D721Med (cell line): ENCODE data around the gene GTF3C2.

Source experiments
- DNase-seq: peaks from one replicate; pipeline ENCODE4 v3.0.0; 2011; ENCODE audit warnings: low spot score; ENCODE audit not compliant: insufficient read length
- FAIRE-seq: peaks from 2 replicates; lab custom pipeline; 2011; peaks lifted over from hg19 to GRCh38; lab: Jason Lieb, UNC
- TF ChIP-seq, protein P1 (sequence below): IDR thresholded peaks from 2 replicates; pipeline ENCODE4 v1.5.1; 2012; ENCODE audit warnings: mild to moderate bottlenecking, control low read depth; ENCODE audit not compliant: insufficient read depth; ENCODE audit errors: missing control alignments

GTF3C2 gene

DNA sequence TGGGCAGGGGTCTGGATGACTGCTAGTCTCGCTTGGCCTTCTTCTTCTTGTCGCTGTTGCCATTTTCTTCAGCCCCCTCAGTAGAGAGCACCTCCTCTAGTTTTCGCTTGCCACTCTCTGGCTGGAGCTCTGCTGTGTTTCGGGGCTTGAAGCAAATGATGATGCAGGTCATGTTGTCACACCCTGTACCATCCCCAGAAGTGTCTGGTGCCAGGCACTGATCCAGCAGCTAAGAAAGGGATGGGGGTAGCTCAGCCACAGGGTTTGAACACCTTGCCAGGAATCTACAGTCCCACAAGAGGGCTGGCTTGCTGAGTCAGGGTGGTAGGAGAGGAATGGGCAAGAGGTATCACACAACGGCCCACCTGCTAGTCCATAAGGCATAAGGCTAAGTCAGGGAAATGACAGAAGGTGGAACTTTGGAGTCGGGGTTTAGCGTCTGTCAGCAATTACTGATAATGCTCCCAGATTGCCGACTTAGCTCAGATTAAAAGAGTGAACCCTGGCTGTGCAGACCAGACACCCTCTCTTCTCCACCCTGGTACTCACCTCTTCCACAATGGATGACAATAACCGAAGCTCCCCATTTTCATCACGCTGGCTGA lies 25.1 kb upstream of the GTF3C2 start:
- peak; percentile 38 for DNase-seq
- TF ChIP-seq, protein P1, sequence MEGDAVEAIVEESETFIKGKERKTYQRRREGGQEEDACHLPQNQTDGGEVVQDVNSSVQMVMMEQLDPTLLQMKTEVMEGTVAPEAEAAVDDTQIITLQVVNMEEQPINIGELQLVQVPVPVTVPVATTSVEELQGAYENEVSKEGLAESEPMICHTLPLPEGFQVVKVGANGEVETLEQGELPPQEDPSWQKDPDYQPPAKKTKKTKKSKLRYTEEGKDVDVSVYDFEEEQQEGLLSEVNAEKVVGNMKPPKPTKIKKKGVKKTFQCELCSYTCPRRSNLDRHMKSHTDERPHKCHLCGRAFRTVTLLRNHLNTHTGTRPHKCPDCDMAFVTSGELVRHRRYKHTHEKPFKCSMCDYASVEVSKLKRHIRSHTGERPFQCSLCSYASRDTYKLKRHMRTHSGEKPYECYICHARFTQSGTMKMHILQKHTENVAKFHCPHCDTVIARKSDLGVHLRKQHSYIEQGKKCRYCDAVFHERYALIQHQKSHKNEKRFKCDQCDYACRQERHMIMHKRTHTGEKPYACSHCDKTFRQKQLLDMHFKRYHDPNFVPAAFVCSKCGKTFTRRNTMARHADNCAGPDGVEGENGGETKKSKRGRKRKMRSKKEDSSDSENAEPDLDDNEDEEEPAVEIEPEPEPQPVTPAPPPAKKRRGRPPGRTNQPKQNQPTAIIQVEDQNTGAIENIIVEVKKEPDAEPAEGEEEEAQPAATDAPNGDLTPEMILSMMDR = no peak
- FAIRE-seq = peak; percentile 98

DNA sequence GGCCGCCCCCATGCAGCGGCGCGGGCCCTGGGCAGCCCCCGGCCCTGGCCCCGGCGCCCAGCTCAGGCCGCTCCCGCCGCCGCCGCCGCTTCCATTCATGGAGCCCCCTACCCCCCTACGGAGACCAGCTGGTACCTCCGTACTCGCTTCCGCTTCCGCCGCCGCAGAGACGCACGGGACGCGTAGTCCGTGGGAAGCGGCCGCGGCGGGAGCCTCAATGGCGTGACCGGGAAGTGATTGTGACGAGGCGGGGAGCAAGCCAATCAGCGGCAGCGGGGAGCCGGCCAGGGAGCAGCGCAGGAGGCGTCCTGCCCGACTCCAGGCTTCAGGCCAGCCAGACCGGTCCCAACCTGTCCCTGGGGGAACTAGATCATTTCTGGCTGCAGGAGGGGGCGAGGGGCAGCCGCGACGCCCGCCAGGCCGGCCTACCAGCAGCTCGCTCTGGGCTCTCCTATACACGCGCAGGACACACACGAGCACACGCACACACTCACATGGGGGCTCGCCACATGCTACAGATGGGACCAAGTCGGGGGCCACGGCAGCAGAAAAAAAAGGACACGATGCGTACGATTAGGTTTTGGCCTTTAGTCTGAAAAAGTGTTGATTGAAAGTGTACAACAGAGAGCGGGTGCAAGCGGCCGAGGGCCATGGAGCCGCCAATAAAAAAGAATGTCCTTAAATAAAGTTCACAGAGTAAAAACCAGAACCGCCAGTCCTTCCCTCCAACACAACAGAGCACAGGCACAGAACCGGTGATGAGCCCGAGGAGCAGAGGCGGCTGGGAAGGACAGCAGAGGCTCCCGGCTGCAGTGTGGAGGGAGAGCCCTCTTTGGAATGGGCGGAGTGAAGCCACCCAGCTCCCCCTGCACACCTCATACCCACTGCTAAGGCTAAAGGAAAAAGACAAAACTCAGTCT lies 24.3 kb upstream of the GTF3C2 start, which contains the start of gene ZNF513:
ZNF513 (minus strand) TSS at position 109 of the 920 bp plus-strand sequence. CDS start 208 bp downstream, outside the sequence.
- FAIRE-seq (no peak), DNase-seq (peak; percentile 56)
- TF ChIP-seq, protein P1 = no peak

DNA sequence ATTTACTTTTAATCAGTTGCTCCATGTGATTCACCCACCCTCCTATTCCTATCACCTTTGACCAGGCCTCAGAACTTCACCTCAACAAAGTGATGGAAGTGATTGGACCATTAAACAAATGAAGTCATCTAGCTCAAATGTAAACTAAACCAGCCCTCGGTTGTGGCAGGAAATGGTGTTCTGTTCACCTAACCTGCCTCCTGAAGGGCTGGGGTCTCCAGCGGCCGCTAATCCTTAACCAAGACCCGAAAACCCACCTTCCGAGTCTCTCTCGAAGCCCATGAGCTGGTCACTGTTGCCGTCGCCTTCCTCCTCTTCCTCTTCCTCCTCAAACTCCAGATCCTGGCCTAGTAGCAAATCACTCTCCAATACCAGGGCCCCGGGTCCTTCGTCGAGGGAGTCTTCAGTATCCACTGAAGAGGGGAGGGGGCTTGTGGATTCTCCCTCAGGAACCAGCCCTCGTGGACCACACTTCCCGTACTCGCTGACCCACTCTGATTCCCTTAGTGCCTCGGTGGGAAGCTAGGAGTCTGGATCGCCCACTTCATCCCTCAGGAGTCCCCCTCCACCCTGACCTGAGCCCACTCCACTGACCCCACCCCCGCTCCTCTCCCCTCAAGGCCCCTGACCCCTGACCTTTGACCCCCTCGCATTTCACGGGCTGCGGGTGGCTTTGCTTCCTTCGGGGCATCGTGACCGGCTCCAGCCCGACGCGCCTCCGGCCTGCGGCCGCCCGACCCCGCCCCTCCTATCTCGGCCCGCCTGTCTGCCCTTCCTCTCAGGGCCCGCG lies 23.5 kb upstream of the GTF3C2 start:
- no peak for DNase-seq
- TF ChIP-seq, protein P1 = no peak
- no peak for FAIRE-seq

DNA sequence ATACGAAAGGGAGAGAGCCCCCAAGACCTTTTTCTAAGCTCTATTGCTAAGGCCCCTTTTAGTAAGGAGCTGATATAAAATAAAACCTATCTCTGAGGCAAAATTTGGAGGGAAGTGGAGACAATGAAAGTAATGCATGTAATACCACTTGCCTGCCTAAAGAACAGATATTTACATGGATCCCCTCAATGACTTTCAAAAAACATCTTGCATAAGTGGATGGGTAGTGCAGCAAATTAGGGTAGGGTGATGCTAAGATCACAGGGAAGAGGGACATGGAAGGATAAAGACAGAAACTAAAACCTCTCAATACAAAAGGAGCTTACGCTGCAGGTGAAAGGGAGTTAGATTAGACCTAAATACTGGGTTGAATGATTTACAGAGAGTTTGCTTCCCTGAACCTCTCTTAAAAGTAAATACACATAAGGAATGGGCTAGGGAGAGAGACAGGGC lies 22.8 kb upstream of the GTF3C2 start:
- FAIRE-seq (no peak), DNase-seq (no peak)
- TF ChIP-seq, protein P1 = no peak

DNA sequence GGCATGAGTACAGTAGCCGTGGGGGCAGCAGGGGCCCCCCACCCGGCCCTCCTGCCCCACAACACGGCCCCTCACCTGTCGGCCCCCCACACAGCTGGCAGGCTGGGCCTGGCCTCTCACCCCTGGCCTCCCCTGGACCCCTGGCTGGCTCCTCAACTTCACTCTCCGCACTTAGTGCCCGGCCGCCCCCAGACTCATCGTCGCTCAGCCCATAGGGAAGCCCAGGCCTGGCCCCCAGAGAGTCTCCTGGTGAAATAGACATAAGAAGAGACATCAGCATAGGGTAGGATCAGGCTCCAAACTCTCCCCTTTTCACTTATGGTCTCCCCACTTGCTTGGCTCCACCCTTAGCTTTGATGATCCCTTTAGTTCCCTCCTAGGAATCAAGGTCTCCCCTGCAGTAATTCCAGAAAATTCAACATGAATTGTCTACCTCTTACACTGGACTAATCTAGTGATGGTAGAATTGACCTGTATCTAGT lies 22.3 kb upstream of the GTF3C2 start:
- no peak for DNase-seq
- FAIRE-seq = no peak
- TF ChIP-seq, protein P1 = no peak

DNA sequence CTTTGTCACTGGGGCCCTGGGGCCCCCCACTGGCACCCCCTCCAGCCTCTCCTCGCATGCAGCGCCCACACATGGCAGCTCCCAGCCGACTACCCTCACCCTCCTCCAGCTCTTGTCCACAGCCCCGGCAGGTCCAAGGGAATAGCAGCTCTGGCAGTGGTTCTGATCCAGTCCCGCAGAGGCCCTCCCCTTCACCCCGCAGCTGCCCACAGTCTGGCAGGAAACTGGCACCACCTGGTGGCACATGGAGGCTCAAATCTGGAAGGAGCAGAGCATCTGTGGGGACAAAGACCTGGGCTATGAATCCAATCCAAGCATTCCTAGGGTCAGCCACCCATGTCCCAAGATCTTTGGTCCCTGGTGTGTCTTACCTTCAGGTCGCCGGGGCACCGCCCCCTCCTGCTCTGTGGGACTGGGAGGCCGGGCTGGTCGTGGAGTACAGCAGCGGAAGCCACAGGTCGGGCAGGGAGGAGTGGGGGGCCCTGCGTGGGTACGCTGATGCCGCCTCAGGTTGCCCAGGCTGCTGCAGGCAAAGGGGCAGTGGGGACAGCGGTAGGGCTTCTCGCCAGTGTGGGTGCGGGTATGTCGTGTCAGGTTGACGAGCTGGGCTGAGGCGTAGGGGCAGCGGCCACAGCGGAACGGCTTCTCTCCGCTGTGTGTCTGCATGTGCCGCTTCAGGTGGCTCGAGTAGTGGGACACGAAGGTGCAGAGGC lies 21.7 kb upstream of the GTF3C2 start:
- TF ChIP-seq, protein P1 = peak; percentile 35
- DNase-seq (no peak), FAIRE-seq (no peak)
